Measurements from ENCODE around the gene RNPEPL1. TPM values are rescaled to one million over a fixed set of nuclear protein-coding genes. Genes with fewer than 3 reads are reported as not detected.

The RNPEPL1 gene
- total RNA-seq, 2 experiments from 2014 or later, result 135 to 144 TPM

DNA sequence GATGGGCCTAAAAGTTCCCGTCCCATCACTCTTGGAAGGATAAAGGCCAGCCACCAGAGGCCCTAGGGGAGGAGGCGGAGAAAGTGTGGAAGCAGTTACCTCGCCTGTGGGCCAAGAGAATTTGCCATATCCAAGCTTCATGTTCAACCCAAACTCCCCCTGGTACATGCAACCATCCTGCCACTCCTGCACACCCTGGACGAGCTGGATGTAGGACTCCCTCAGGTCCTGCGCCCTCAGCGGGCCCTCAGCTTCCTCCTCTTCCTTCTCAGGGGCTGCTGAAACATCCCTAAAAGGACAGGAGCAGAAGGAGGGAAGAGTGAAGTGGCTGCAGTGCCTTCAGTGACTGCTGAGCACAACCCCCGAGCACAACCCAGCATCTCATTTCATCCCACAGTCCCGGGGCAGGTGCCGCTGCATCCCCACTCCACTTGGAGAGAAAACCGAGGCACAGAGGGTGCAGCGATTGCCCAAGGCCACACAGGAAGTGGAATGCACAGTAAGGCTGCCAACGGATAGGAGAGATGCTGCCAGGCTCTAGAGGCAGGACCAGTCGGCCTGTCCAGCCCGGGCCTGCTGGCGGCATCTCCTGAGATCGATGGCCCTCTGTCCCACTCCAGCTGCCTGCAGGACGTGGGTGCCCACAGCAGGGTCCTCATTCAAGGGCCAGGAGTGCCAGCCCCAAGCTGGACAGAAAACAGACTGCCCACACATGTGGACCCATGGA is 13.4 kb upstream of the RNPEPL1 start:
- no peaks in the 10 kb centered on the region for H3K27me3 Mint-ChIP-seq
- H3K36me3 Mint-ChIP-seq (ENCODE audit: low read depth), result peaks cover 56% of the 10 kb centered on the region
- DNase-seq, result no peak
- peaks cover 29% of the 10 kb centered on the region for H3K4me1 Mint-ChIP-seq
- ChIA-PET CTCF (interaction anchor here (1.1 to 2.0 kb wide), 2 partner anchors 11 to 41 kb away, joined by 4 to 10 read pairs; no protein-coding TSS in a partner anchor), POLR2A (no interaction called here)
- peaks cover 6% of the 10 kb centered on the region for H3K9me3 Mint-ChIP-seq
- H3K27ac Mint-ChIP-seq, result no peak overlapping the region
- H3K4me3 Mint-ChIP-seq, result no peak overlapping the region

DNA sequence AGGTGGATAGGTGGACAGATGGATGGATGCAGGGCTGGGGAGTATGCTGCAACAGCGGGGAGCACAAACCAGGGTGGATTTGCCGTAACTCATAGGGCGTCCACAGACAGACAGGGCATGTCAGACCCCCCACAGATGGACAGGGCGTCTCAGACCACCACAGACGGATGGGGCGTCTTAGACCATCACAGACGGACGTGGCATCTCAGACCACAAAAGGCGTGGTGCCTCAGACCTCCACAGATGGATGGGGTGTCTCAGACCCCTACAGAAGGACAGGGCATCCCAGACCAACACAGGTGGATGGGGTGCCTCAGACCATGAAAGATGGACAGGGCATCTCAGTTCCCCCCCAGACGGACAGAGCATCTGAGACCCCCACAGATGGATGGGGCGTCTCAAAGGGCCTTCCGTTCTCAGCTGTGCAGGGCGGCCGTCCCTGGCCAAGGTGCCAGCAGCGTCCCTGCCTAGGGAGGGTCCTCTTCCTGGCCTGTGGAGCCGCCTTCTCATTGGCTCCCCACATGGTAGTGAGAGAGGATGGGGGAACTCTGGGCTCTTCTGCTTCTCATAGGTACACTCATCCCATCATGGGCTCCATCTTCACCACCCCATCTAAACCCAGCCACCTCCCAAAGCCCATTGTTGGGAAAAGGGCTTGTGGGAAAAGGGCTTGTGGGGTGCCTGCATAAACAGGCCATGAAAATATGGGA is 12.6 kb upstream of the RNPEPL1 start:
- Mint-ChIP-seq H3K9me3 (peaks cover 6% of the 10 kb centered on the region), H3K27ac (no peak overlapping the region), H3K36me3 (ENCODE audit: low read depth) (peaks cover 52% of the 10 kb centered on the region), H3K4me3 (no peak overlapping the region), H3K27me3 (no peaks in the 10 kb centered on the region), H3K4me1 (peaks cover 31% of the 10 kb centered on the region)
- POLR2A ChIA-PET, result interaction anchor here (3.1 kb wide), 1 partner anchor 11 kb away, joined by 19 read pairs; no protein-coding TSS in a partner anchor
- DNase-seq, result no peak
- CTCF ChIA-PET, result interaction anchor here (1.9 to 2.4 kb wide), 3 partner anchors 10 to 42 kb away, joined by 8 to 22 read pairs (median 10); no protein-coding TSS in a partner anchor

DNA sequence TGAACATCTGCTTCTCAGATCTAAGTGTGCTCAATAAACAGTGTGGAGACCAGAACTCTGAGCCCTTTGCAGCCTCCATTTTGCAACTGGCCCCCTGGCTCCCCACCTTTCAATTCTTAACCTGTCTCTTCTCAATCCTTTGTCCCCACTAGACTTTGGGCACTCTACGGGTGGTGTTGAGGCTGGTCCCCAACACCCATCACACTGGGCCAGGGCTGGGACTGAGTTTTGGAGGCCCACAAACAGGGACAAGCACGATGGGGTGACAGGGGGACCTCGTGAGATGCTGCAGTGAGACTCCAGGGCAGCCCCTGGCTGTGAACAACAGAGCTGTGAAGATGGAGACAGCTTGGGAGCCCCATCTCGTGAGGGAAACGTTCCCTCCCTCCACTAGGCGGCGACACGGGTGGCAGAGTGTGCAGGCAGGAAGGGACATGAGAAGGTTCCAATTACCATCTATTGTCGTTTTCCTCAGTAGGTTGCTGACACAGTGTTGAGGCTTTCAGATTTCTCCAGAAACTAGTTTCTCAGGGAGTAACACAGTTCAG is 11.7 kb upstream of the RNPEPL1 start:
- H3K4me3 Mint-ChIP-seq, result peak overlapping the region; percentile 37
- H3K36me3 Mint-ChIP-seq (ENCODE audit: low read depth), result peaks cover 49% of the 10 kb centered on the region
- POLR2A ChIA-PET, result interaction anchor here (1.0 to 3.1 kb wide), 2 partner anchors 10 to 30 kb away, joined by 4 to 19 read pairs; partner anchors contain the start of gene CAPN10

DNA sequence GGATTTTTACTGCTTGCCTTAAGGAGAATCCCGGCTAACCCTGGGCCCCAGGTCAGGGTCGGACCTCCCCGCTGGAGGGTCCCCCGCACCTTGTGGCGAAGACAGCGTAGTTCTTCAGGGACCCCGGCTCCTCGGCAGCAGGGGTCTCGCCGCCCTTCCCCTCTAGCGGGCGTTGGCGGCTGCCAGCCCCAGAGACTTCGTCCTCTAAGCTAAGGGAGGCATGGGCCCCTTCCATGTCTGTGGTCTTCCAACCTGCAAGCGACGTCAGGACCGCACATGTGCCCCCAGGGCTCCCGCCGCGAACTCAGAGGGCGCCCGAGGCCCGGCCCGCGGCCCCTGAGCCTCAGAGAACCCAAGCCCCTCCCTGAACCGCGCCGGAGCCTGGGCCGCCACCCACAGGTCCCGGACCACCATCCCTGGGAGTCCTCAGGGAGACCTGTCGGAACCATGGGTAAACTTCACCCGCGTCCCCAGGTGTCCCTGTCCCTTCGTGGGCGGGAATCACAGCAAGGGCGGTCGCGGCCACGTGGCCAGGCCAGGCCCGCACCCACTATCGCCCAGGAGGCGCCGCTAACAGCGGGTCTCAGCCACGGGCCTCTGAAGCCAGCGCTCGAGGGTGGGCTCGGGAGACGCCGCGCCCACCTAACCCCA is 11.1 kb upstream of the RNPEPL1 start:
- ChIA-PET CTCF (interaction anchor here (1.0 to 2.4 kb wide), 7 partner anchors 9 to 43 kb away, joined by 4 to 22 read pairs (median 8); partner anchors contain the start of gene CAPN10), POLR2A (interaction anchor here (1.0 to 3.1 kb wide), 2 partner anchors 9 to 30 kb away, joined by 4 to 19 read pairs; partner anchors contain the start of gene CAPN10)
- peak overlapping the region; percentile 37 for H3K4me3 Mint-ChIP-seq
- H3K4me1 Mint-ChIP-seq, result peaks cover 40% of the 10 kb centered on the region
- H3K27me3 Mint-ChIP-seq, result no peaks in the 10 kb centered on the region
- H3K27ac Mint-ChIP-seq, result no peak overlapping the region
- no peak for DNase-seq
- peaks cover 46% of the 10 kb centered on the region for H3K36me3 Mint-ChIP-seq (ENCODE audit: low read depth)
- H3K9me3 Mint-ChIP-seq, result no peaks in the 10 kb centered on the region

More for the DNA sequence above, 11.7 kb upstream of the RNPEPL1 start:
- Mint-ChIP-seq H3K9me3 (no peaks in the 10 kb centered on the region), H3K27me3 (no peaks in the 10 kb centered on the region), H3K4me1 (peaks cover 36% of the 10 kb centered on the region), H3K27ac (peak overlapping the region; percentile 48)
- CTCF ChIA-PET, result interaction anchor here (1.0 to 2.4 kb wide), 6 partner anchors 9 to 43 kb away, joined by 5 to 22 read pairs (median 8); partner anchors contain the start of gene CAPN10
- DNase-seq, result peak; percentile 81

DNA sequence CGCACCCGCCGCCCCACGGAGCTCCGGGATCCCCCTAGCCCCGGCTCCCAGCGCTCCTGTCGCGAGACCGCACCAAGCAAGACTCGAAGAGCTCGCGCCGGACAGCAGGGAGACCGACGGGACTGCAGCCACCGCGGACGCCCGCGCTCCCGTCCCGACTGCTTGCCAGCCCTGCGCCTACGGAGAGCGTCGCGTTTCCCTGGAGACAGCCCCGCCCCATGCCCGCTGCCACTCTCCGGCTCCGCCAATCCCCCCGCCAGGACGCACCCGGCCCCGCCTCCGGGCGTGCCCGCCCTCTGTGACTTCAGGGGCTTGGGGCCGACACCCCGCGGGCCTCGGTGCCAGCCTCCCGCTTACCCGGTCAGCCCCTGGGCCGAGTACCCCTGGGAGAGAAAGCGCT is 10.5 kb upstream of the RNPEPL1 start, which contains the start of gene ANKMY1:
TSS of gene ANKMY1 (minus strand) at position 181 of the 400 bp plus-strand sequence. CDS start 653 bp downstream, outside the sequence.
- no peaks in the 10 kb centered on the region for H3K9me3 Mint-ChIP-seq
- H3K36me3 Mint-ChIP-seq (ENCODE audit: low read depth), result peaks cover 49% of the 10 kb centered on the region
- peak; percentile 68 for DNase-seq
- CTCF ChIA-PET, result interaction anchor here (1.1 to 2.4 kb wide), 4 partner anchors 8 to 44 kb away, joined by 4 to 22 read pairs (median 8); partner anchors contain the start of gene CAPN10
- H3K4me3 Mint-ChIP-seq, result peak within 1 kb of the TSS; percentile 92
- peaks cover 46% of the 10 kb centered on the region for H3K4me1 Mint-ChIP-seq
- POLR2A ChIA-PET, result interaction anchor here (3.1 kb wide), 1 partner anchor 9 kb away, joined by 19 read pairs; no protein-coding TSS in a partner anchor
- H3K27me3 Mint-ChIP-seq, result no peaks in the 10 kb centered on the region
- H3K27ac Mint-ChIP-seq, result peak within 1 kb of the TSS; percentile 49

DNA sequence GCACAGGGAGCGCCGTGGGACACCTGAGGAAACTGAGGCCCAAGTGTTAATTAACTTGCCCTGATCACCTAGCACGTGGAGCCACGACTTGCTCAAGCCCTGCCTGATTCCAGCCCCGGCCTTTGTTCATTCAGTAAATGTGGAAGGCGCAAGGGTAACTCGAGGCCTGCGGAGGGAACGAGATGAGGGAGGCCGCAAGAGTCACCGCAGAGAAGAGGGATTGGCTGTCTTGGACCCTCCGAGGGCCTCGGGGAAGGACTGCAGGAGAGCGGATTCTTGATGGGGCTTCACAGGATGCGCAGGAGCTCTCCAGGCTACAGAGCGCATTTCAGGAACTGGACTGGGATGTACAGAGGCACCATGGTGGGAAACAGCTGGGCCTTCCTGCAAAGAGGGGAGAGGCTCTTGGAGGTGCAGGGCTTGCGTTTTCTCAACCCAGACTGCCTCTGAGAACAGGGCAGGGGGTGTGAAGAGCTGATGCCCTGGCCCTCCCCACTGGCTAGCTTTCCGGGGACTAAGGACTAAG is 10.0 kb upstream of the RNPEPL1 start:
- DNase-seq, result no peak
- Mint-ChIP-seq H3K4me1 (peaks cover 51% of the 10 kb centered on the region), H3K9me3 (no peaks in the 10 kb centered on the region), H3K27ac (peak overlapping the region; percentile 49), H3K4me3 (peak overlapping the region; percentile 92), H3K27me3 (no peaks in the 10 kb centered on the region), H3K36me3 (ENCODE audit: low read depth) (peaks cover 49% of the 10 kb centered on the region)
- ChIA-PET POLR2A (interaction anchor here (3.1 kb wide), 1 partner anchor 8 kb away, joined by 19 read pairs; no protein-coding TSS in a partner anchor), CTCF (interaction anchor here (1.1 to 2.4 kb wide), 2 partner anchors 8 to 44 kb away, joined by 4 to 22 read pairs; no protein-coding TSS in a partner anchor)

DNA sequence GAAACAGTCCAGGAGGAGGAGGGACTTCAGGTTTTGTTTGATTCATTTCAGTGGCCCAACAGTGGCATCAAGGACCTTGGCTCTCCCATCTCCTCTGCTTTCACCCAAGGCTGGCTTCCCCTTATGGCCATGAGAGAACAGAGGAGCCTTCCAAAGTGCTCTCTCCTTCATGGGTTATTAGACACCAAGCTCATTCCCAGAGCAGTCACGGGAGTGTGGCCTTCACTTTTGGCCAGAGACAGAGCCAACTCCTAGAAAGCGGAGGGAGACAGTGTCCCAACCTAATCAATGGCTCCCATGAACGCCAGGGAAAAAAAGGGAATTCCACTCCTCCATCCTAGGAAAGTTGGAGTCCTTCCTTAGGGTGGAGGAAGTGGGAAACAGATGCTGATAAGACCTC is 9.0 kb upstream of the RNPEPL1 start:
- DNase-seq, result no peak
- Mint-ChIP-seq H3K36me3 (ENCODE audit: low read depth) (peaks cover 52% of the 10 kb centered on the region), H3K4me3 (peak overlapping the region; percentile 92), H3K9me3 (no peaks in the 10 kb centered on the region), H3K4me1 (peaks cover 61% of the 10 kb centered on the region), H3K27me3 (no peaks in the 10 kb centered on the region), H3K27ac (peak overlapping the region; percentile 78)
- ChIA-PET CTCF (interaction anchor here (1.2 kb wide), 1 partner anchor 45 kb away, joined by 4 read pairs; no protein-coding TSS in a partner anchor), POLR2A (interaction anchor here (1.0 to 2.8 kb wide), 5 partner anchors 13 to 590 kb away, joined by 3 to 22 read pairs (median 5); partner anchors contain the start of genes CAPN10 and PASK)

DNA sequence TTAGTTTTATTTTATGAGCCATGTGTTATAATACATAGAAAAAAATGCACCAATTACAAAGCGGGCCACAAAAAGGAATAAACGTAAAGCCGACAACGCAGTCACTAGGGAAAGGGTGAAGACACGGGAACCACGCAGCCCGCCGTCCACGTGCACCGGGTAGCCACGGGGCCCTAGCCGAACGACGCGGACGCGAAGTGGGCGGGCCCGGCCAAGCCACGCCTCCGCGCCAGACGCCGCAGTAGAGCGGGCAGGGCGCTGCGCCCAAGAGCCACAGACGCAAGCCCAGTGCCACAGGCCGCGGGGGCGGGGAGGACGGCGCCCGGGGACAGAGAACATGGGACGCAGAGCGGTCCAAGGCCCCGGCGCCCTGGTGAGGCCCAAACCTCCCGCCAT is 8.2 kb upstream of the RNPEPL1 start, which contains the start of gene DUSP28:
TSS of gene DUSP28 (plus strand) at position 274 of the 396 bp plus-strand sequence. CDS start 328 bp downstream, outside the sequence.
- peak within 1 kb of the TSS; percentile 92 for H3K4me3 Mint-ChIP-seq
- peaks cover 57% of the 10 kb centered on the region for H3K36me3 Mint-ChIP-seq (ENCODE audit: low read depth)
- peaks cover 69% of the 10 kb centered on the region for H3K4me1 Mint-ChIP-seq
- no peaks in the 10 kb centered on the region for H3K9me3 Mint-ChIP-seq
- peak; percentile 92 for DNase-seq
- ChIA-PET CTCF (interaction anchor here (1.2 to 2.4 kb wide), 6 partner anchors 20 to 62 kb away, joined by 3 to 13 read pairs (median 7); partner anchors contain the start of gene CAPN10), POLR2A (interaction anchor here (0.7 to 2.8 kb wide), 13 partner anchors 9 to 1143 kb away, joined by 3 to 74 read pairs (median 7); partner anchors contain the start of genes CAPN10, GPR35, PASK and RNPEPL1)
- H3K27me3 Mint-ChIP-seq, result no peaks in the 10 kb centered on the region
- H3K27ac Mint-ChIP-seq, result peak within 1 kb of the TSS; percentile 87

DNA sequence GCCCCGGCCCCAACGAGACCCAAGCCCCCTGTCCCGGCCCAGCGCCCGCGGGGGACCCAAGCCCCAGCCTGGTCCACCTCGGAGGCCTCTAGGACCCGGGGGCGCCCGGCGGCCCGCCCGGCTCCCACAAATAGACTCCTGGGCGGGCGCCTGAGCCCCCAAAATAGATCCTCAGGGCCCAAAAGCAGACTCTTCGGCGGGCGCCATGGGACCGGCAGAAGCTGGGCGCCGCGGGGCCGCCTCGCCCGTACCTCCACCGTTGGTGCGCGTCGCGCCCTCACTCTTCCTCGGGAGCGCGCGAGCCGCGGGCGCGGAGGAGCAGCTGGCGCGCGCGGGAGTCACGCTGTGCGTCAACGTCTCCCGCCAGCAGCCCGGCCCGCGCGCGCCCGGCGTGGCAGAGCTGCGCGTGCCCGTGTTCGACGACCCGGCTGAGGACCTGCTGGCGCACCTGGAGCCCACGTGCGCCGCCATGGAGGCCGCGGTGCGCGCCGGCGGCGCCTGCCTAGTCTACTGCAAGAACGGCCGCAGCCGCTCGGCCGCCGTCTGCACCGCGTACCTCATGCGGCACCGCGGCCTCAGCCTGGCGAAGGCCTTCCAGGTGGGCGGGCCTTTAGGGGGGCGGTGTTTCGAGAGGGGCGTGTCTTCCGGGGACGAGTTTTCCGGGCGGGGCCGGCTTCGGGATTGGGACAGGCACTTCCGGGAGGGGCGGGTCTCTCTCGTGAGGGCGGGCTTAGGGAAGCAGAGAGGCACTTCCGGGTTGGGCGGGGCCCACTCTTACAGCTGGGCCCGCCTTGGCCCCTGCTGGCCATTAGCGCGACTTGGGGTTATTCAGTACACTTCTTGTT is 7.6 kb upstream of the RNPEPL1 start:
- CTCF ChIA-PET, result interaction anchor here (1.4 to 2.4 kb wide), 5 partner anchors 19 to 61 kb away, joined by 3 to 13 read pairs (median 8); partner anchors contain the start of gene CAPN10
- peaks cover 75% of the 10 kb centered on the region for H3K4me1 Mint-ChIP-seq

DNA sequence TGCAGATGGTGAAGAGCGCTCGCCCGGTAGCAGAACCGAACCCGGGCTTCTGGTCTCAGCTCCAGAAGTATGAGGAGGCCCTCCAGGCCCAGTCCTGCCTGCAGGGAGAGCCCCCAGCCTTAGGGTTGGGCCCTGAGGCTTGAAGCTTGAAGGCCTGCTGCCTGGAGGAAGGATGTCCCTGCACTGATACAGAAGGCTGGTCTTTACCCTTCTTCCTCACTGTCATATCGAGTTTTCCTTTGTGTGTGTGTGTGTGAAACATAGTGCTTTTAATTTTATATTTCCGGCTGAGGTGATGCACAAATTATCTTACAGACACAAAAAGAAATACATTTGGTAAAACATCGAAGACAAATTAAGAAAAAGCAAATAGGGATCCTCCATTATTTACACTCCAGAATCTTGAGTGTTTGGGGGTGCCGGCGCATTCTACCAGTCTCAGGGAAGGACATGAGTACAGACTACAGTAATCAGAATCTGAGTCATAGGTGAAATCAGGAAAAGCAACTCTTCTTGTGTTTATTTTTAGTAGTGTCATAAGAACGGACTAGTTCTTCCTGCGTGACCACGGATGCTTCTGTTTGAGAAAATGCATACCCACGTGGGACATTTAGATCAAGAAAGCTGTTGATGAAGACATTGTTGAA is 6.8 kb upstream of the RNPEPL1 start:
- peak overlapping the region; percentile 87 for H3K27ac Mint-ChIP-seq
- no peaks in the 10 kb centered on the region for H3K9me3 Mint-ChIP-seq
- peak overlapping the region; percentile 92 for H3K4me3 Mint-ChIP-seq
- CTCF ChIA-PET, result interaction anchor here (1.4 to 2.4 kb wide), 5 partner anchors 18 to 60 kb away, joined by 3 to 13 read pairs (median 8); partner anchors contain the start of gene CAPN10
- POLR2A ChIA-PET, result interaction anchor here (0.8 to 2.8 kb wide), 14 partner anchors 7 to 754 kb away, joined by 3 to 74 read pairs (median 6); partner anchors contain the start of genes CAPN10, GPR35, HDLBP and PASK
- peaks cover 75% of the 10 kb centered on the region for H3K4me1 Mint-ChIP-seq
- peak; percentile 34 for DNase-seq
- peaks cover 62% of the 10 kb centered on the region for H3K36me3 Mint-ChIP-seq (ENCODE audit: low read depth)
- no peaks in the 10 kb centered on the region for H3K27me3 Mint-ChIP-seq

More for the DNA sequence above, 7.6 kb upstream of the RNPEPL1 start:
- POLR2A ChIA-PET, result interaction anchor here (0.7 to 2.8 kb wide), 17 partner anchors 8 to 1143 kb away, joined by 3 to 74 read pairs (median 5); partner anchors contain the start of genes CAPN10, GPR35, HDLBP and PASK
- peak overlapping the region; percentile 87 for H3K27ac Mint-ChIP-seq
- peak overlapping the region; percentile 92 for H3K4me3 Mint-ChIP-seq
- no peaks in the 10 kb centered on the region for H3K9me3 Mint-ChIP-seq
- H3K27me3 Mint-ChIP-seq, result no peaks in the 10 kb centered on the region
- H3K36me3 Mint-ChIP-seq (ENCODE audit: low read depth), result peaks cover 61% of the 10 kb centered on the region
- peak; percentile 100 for DNase-seq
